ENCODE data around the gene SCYGR1. TPM values are rescaled to one million over a fixed set of nuclear protein-coding genes. Genes with fewer than 3 reads are reported as not detected.
"Not testable (repeated sequence)": the region's sequence is repeated elsewhere in the genome, so short reads cannot be mapped to it uniquely, and the experiment has no call there.

Gene SCYGR1
- total RNA-seq, 2 donors from 2014 or later = not detected

- Histone ChIP-seq H3K36me3 (ENCODE audit: control insufficient read depth, insufficient read depth, low read length) (peaks cover under 1% of the 10 kb centered on the region), H3K27ac (ENCODE audit: low read depth, low read length) (no peak overlapping the region), H3K27me3 (ENCODE audit: control insufficient read depth, insufficient read depth, low read length, poor library complexity, severe bottlenecking) (no peaks in the 10 kb centered on the region), H3K4me3 (ENCODE audit: low read length) (no peak overlapping the region), H3K9ac (ENCODE audit: extremely low read depth, low read length, poor library complexity, severe bottlenecking) (no peak overlapping the region), H3K9me3 (ENCODE audit: control insufficient read depth, low read length) (no peaks in the 10 kb centered on the region), H3K4me1 (ENCODE audit: control insufficient read depth, insufficient read depth, low read length) (no peaks in the 10 kb centered on the region)
- WGBS, 2 experiments (ENCODE audit: insufficient coverage in 1 of 2, insufficient read length in 1 of 2) = 86 to 96% methylated on average over 3 of the region's 3 CpGs
- no peak for TF ChIP-seq CTCF (conservative IDR thresholded peaks at IDR 0.05)
- H3K36me3 Mint-ChIP-seq (ENCODE audit: low read depth) = peaks cover 3% of the 10 kb centered on the region
- no peaks in the 10 kb centered on the region for H3K4me1 Mint-ChIP-seq
- H3K9me3 Mint-ChIP-seq = no peaks in the 10 kb centered on the region
- H3K27ac Mint-ChIP-seq = no peak overlapping the region
- no peaks in the 10 kb centered on the region for H3K27me3 Mint-ChIP-seq (ENCODE audit: insufficient read depth)
- DNase-seq = no peak
- no peak overlapping the region for H3K4me3 Mint-ChIP-seq
Measured at GRCh38 chr2:227365833-227366232, 21.9 kb downstream of the SCYGR1 start.

- not testable (repeated sequence) for H3K4me3 ChIP-seq (ENCODE audit: low read length); H3K27me3 ChIP-seq (ENCODE audit: control insufficient read depth, insufficient read depth, low read length, poor library complexity, severe bottlenecking); H3K4me1 Mint-ChIP-seq; DNase-seq; H3K4me3 Mint-ChIP-seq; H3K27me3 Mint-ChIP-seq (ENCODE audit: insufficient read depth); H3K27ac ChIP-seq (ENCODE audit: low read depth, low read length); H3K4me1 ChIP-seq (ENCODE audit: control insufficient read depth, insufficient read depth, low read length); H3K27ac Mint-ChIP-seq; H3K9ac ChIP-seq (ENCODE audit: extremely low read depth, low read length, poor library complexity, severe bottlenecking); H3K9me3 ChIP-seq (ENCODE audit: control insufficient read depth, low read length); H3K9me3 Mint-ChIP-seq
- peaks cover 11% of the 10 kb centered on the region for H3K36me3 ChIP-seq (ENCODE audit: control insufficient read depth, insufficient read depth, low read length)
- peaks cover 12% of the 10 kb centered on the region for H3K36me3 Mint-ChIP-seq (ENCODE audit: low read depth)
- WGBS, 2 experiments (ENCODE audit: insufficient coverage in 1 of 2, insufficient read length in 1 of 2) = 94 to 95% methylated on average over 9 to 11 of the region's 11 CpGs
Measured at GRCh38 chr2:227364585-227365263, 23.0 kb downstream of the SCYGR1 start.

GRCh38 chr2:227363756-227364155 lies 24.0 kb downstream of the SCYGR1 start:
- H3K4me3 Mint-ChIP-seq = no peak overlapping the region
- H3K4me3 ChIP-seq (ENCODE audit: low read length) = no peak overlapping the region
- no peak overlapping the region for H3K27ac Mint-ChIP-seq
- no peaks in the 10 kb centered on the region for H3K27me3 ChIP-seq (ENCODE audit: control insufficient read depth, insufficient read depth, low read length, poor library complexity, severe bottlenecking)
- peaks cover 18% of the 10 kb centered on the region for H3K36me3 ChIP-seq (ENCODE audit: control insufficient read depth, insufficient read depth, low read length)
- H3K36me3 Mint-ChIP-seq (ENCODE audit: low read depth) = peaks cover 17% of the 10 kb centered on the region
- no peak overlapping the region for H3K27ac ChIP-seq (ENCODE audit: low read depth, low read length)
- no peaks in the 10 kb centered on the region for H3K9me3 Mint-ChIP-seq
- H3K9me3 ChIP-seq (ENCODE audit: control insufficient read depth, low read length) = no peaks in the 10 kb centered on the region
- peak; percentile 72 for TF ChIP-seq CTCF (conservative IDR thresholded peaks at IDR 0.05)
- no peaks in the 10 kb centered on the region for H3K27me3 Mint-ChIP-seq (ENCODE audit: insufficient read depth)
- H3K4me1 Mint-ChIP-seq = no peaks in the 10 kb centered on the region
- H3K9ac ChIP-seq (ENCODE audit: extremely low read depth, low read length, poor library complexity, severe bottlenecking) = no peak overlapping the region
- H3K4me1 ChIP-seq (ENCODE audit: control insufficient read depth, insufficient read depth, low read length) = no peaks in the 10 kb centered on the region
- peak; percentile 53 for DNase-seq
- 94 to 96% methylated on average over 5 to 6 of the region's 6 CpGs for WGBS, 2 experiments (ENCODE audit: insufficient coverage in 1 of 2, insufficient read length in 1 of 2)

GRCh38 chr2:227360351-227360750 lies 27.4 kb downstream of the SCYGR1 start:
- no peak for DNase-seq
- Histone ChIP-seq H3K27ac (ENCODE audit: low read depth, low read length) (no peak overlapping the region), H3K4me1 (ENCODE audit: control insufficient read depth, insufficient read depth, low read length) (no peaks in the 10 kb centered on the region), H3K9ac (ENCODE audit: extremely low read depth, low read length, poor library complexity, severe bottlenecking) (no peak overlapping the region), H3K36me3 (ENCODE audit: control insufficient read depth, insufficient read depth, low read length) (peaks cover 44% of the 10 kb centered on the region), H3K9me3 (ENCODE audit: control insufficient read depth, low read length) (no peaks in the 10 kb centered on the region), H3K27me3 (ENCODE audit: control insufficient read depth, insufficient read depth, low read length, poor library complexity, severe bottlenecking) (no peaks in the 10 kb centered on the region), H3K4me3 (ENCODE audit: low read length) (no peak overlapping the region)
- WGBS, 2 experiments (ENCODE audit: insufficient coverage in 1 of 2, insufficient read length in 1 of 2) = 95 to 98% methylated on average over 5 of the region's 5 CpGs
- Mint-ChIP-seq H3K27me3 (ENCODE audit: insufficient read depth) (no peaks in the 10 kb centered on the region), H3K36me3 (ENCODE audit: low read depth) (peaks cover 40% of the 10 kb centered on the region), H3K4me1 (no peaks in the 10 kb centered on the region), H3K9me3 (no peaks in the 10 kb centered on the region), H3K4me3 (no peak overlapping the region), H3K27ac (no peak overlapping the region)
- TF ChIP-seq CTCF (conservative IDR thresholded peaks at IDR 0.05) = no peak
